PC-3 (cell line): ENCODE data around the gene PLD4. TPM values are rescaled to one million over a fixed set of nuclear protein-coding genes. Genes with fewer than 3 reads are reported as not detected.

Experiments
- ATAC-seq: fragments of 200-7000 bp; cut with Tn5 transposase; 2 replicates; pipeline ENCODE4 v1.9.1; 2020; ENCODE audit warnings: mild to moderate bottlenecking, moderate library complexity
- BruUV-seq: library from RNA; stranded (reverse); fragments of 400-500 nt; replicated peaks from 2 replicates; lab custom pipeline; 2021; lab: Mats Ljungman, UMichigan
- CTCF ChIA-PET: fragments of 300-600 bp; sonication (Branson Sonifier 250); formaldehyde crosslinking; loops from one replicate; lab custom pipeline; 2022; ENCODE audit warnings: antibody characterized with exemption; lab: Charles Lee
- POLR2A ChIA-PET: fragments of 300-600 bp; sonication (Branson Sonifier 250); formaldehyde crosslinking; loops from one replicate; lab custom pipeline; 2022; ENCODE audit warnings: antibody characterized with exemption; ENCODE audit not compliant: unreplicated experiment; lab: Charles Lee
- DNase-seq: peaks from one replicate; pipeline ENCODE4 v3.0.0-alpha.2; 2015
- H2AFZ ChIP-seq: fragments of 300-600 bp; sonication (generic); 2 replicates; pipeline ENCODE4 v1.6.0; 2016; ENCODE audit warnings: antibody characterized with exemption, low read length
- H3F3A ChIP-seq: fragments of 300-600 bp; sonication (generic); one replicate; pipeline ENCODE4 v1.6.0; 2017; ENCODE audit warnings: antibody characterized with exemption, low read length, control low read depth, mild to moderate bottlenecking; ENCODE audit not compliant: unreplicated experiment
- H3K27ac ChIP-seq: fragments of 300-600 bp; sonication (generic); 2 replicates; pipeline ENCODE4 v1.5.1; 2016; ENCODE audit warnings: mild to moderate bottlenecking, low read length
- H3K27me3 ChIP-seq: fragments of 300-600 bp; sonication (generic); 2 replicates; pipeline ENCODE4 v1.6.1; 2016; ENCODE audit warnings: low read length, mixed read lengths
- H3K36me3 ChIP-seq: fragments of 300-600 bp; sonication (generic); 2 replicates; pipeline ENCODE4 v1.6.1; 2016; ENCODE audit warnings: low read depth, mixed run types, low read length, mixed read lengths
- H3K4me1 ChIP-seq: fragments of 300-600 bp; sonication (generic); 2 replicates; pipeline ENCODE4 v1.5.1; 2016; ENCODE audit warnings: low read length; ENCODE audit not compliant: insufficient read depth
- H3K4me2 ChIP-seq: fragments of 300-600 bp; sonication (generic); 2 replicates; pipeline ENCODE4 v1.6.0; 2016; ENCODE audit warnings: low read length
- H3K4me3 ChIP-seq: fragments of 300-600 bp; sonication (generic); 2 replicates; pipeline ENCODE4 v1.5.1; 2016; ENCODE audit warnings: mild to moderate bottlenecking, low read length, mixed read lengths
- H3K79me2 ChIP-seq: fragments of 300-600 bp; sonication (generic); 2 replicates; pipeline ENCODE4 v1.6.1; 2017; ENCODE audit warnings: low read length, mixed read lengths
- H3K9ac ChIP-seq: fragments of 300-600 bp; sonication (generic); 2 replicates; pipeline ENCODE4 v1.6.0; 2016; ENCODE audit warnings: mild to moderate bottlenecking, low read length
- H3K9me2 ChIP-seq: fragments of 300-600 bp; sonication (generic); replicated peaks from 2 replicates; pipeline ENCODE4 v1.6.1; 2016; ENCODE audit warnings: mixed run types, low read length, mixed read lengths
- H3K9me3 ChIP-seq: fragments of 300-600 bp; sonication (generic); 2 replicates; pipeline ENCODE4 v1.6.1; 2016; ENCODE audit warnings: low read length, mixed read lengths
- H4K20me1 ChIP-seq: fragments of 300-600 bp; sonication (generic); 2 replicates; pipeline ENCODE4 v1.6.1; 2016; ENCODE audit warnings: low read length, mixed read lengths
- CTCF ChIP-seq: fragments of 300-600 bp; sonication (generic); conservative IDR thresholded peaks from 2 replicates; pipeline ENCODE4 v1.5.1; 2017; ENCODE audit warnings: antibody characterized with exemption, low read depth, mild to moderate bottlenecking, low read length
- EZH2 ChIP-seq: fragments of 300-600 bp; sonication (generic); IDR thresholded peaks from one replicate; pipeline ENCODE4 v1.6.1; 2017; ENCODE audit warnings: antibody characterized with exemption, mild to moderate bottlenecking, low read length; ENCODE audit not compliant: unreplicated experiment
- EZH2phosphoT487 ChIP-seq: fragments of 300-600 bp; sonication (generic); IDR thresholded peaks from 2 replicates; pipeline ENCODE4 v1.6.1; 2018; ENCODE audit warnings: mild to moderate bottlenecking, antibody characterized with exemption, low read length, borderline replicate concordance
- intact Hi-C: fragments of 100-400 bp; cut with micrococcal nuclease; formaldehyde crosslinking; loops from 2 replicates; pipeline ENCODE4 v1.9.0; 2023
- total RNA-seq: library from RNA; depleted of rRNA; stranded (reverse); fragments of >200 nt; gene quantifications from 2 replicates; pipeline ENCODE4 v1.2.3, GENCODE V29; 2014

The PLD4 gene
- total RNA-seq, 1 experiment from 2014 or later: 0.04 TPM

- Histone ChIP-seq H2AFZ (no peak overlapping the region), H3K9ac (no peak overlapping the region), H3K27ac (no peak overlapping the region), H3K9me3 (no peaks in the 10 kb centered on the region), H3K9me2 (no peaks in the 10 kb centered on the region), H3F3A (no peaks in the 10 kb centered on the region), H3K27me3 (no peaks in the 10 kb centered on the region), H3K79me2 (no peaks in the 10 kb centered on the region), H4K20me1 (no peaks in the 10 kb centered on the region), H3K4me2 (no peak overlapping the region), H3K4me1 (no peaks in the 10 kb centered on the region), H3K36me3 (no peaks in the 10 kb centered on the region; the same call in 1 of the 2 replicates), H3K4me3 (no peak overlapping the region)
- no peak for DNase-seq
- intact Hi-C loops: loop anchor here (1.0 to 2.0 kb wide), 2 partner anchors 77 to 149 kb away; no protein-coding TSS in a partner anchor
- BruUV-seq: TSS peak; percentile 30
- ChIA-PET CTCF (interaction anchor here (0.6 to 0.7 kb wide), 2 partner anchors 12 to 128 kb away, joined by 3 to 4 read pairs; no protein-coding TSS in a partner anchor), POLR2A (no interaction called here)
- TF ChIP-seq EZH2 (no peak), EZH2phosphoT487 (no peak), CTCF (no peak)
- ATAC-seq: peak; percentile 8; the same call in 1 of the 2 replicates
Observed at GRCh38 chr14:104895786-104896661, 28.7 kb upstream of the PLD4 start.

GRCh38 chr14:104897330-104898194 is 27.1 kb upstream of the PLD4 start:
- H3K9me3 ChIP-seq: no peaks in the 10 kb centered on the region
- DNase-seq (no peak), ATAC-seq (no peak)
- H3K9me2 ChIP-seq: no peaks in the 10 kb centered on the region
- H3K27me3 ChIP-seq: no peaks in the 10 kb centered on the region
- no peak overlapping the region for H3K4me3 ChIP-seq
- CTCF ChIA-PET: no interaction called here
- H3K4me1 ChIP-seq: no peaks in the 10 kb centered on the region
- H3K79me2 ChIP-seq: no peaks in the 10 kb centered on the region
- TF ChIP-seq EZH2: no peak
- no peak for TF ChIP-seq EZH2phosphoT487
- TF ChIP-seq CTCF: no peak
- no peaks in the 10 kb centered on the region for H3F3A ChIP-seq
- intact Hi-C loops: loop anchor here (2.0 kb wide), 1 partner anchor 75 kb away; no protein-coding TSS in a partner anchor
- no peaks in the 10 kb centered on the region; the same call in 1 of the 2 replicates for H3K36me3 ChIP-seq
- H4K20me1 ChIP-seq: no peaks in the 10 kb centered on the region
- no TSS peak for BruUV-seq
- no peak overlapping the region for H3K27ac ChIP-seq
- POLR2A ChIA-PET: no interaction called here
- H3K4me2 ChIP-seq: no peak overlapping the region
- H3K9ac ChIP-seq: no peak overlapping the region
- H2AFZ ChIP-seq: no peak overlapping the region
